GM19239 (cell line): Measurements from ENCODE around the gene NHERF2.
"Not testable (repeated sequence)": the region's sequence is repeated elsewhere in the genome, so short reads cannot be mapped to it uniquely, and the experiment has no call there.

Experiments
- DNase-seq: peaks from one replicate; pipeline ENCODE4 v3.0.0; 2011; ENCODE audit warnings: low spot score; ENCODE audit not compliant: insufficient read length
- FAIRE-seq: peaks from 2 replicates; lab custom pipeline; 2011; peaks lifted over from hg19 to GRCh38; lab: Jason Lieb, UNC

The NHERF2 gene

GRCh38 chr16:2004795-2005517, 21.7 kb upstream of the NHERF2 start:
- DNase-seq (no peak), FAIRE-seq (no peak)

GRCh38 chr16:2005646-2006045, 21.1 kb upstream of the NHERF2 start:
- no peak for DNase-seq
- FAIRE-seq: no peak

- DNase-seq (no peak), FAIRE-seq (no peak)
These were observed 20.4 kb upstream of the NHERF2 start for GRCh38 chr16:2006317-2006716.

GRCh38 chr16:2007081-2007836, 19.4 kb upstream of the NHERF2 start:
- DNase-seq: no peak
- FAIRE-seq: no peak

- DNase-seq (no peak), FAIRE-seq (no peak)
These were observed 18.6 kb upstream of the NHERF2 start for GRCh38 chr16:2008009-2008526.

DNA sequence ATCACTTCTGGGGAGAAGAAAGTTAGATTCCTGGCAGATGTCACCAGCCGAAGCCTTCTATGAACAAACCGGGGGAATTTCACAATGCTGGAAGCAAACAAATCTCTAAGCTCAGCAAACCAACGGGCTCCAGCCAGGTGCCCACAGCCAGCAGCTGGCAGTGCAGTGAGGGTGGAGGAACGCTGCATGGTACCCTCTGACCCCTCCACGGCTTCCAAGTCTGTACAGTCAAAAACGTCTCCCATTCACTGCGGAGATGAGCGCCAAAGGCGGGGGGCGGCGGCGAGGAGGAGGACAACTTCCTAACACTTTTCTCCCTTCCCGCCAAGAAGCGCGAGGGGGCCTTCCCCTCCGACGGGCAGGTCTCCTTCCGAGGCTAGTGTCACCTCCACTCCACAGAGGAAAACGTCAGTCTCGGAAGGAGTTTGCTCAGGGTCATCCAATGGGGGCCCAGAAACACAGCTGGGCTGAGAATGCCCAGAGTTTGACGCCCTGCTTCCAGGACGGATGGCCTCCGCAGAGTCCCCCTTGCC, 18.0 kb upstream of the NHERF2 start:
- DNase-seq (no peak), FAIRE-seq (no peak)

- DNase-seq: no peak
- FAIRE-seq: no peak
These were observed 17.5 kb upstream of the NHERF2 start for GRCh38 chr16:2009164-2009711.

- DNase-seq (peak; percentile 96), FAIRE-seq (peak; percentile 82)
These were observed 16.8 kb upstream of the NHERF2 start, which contains the start of gene ZNF598 for GRCh38 chr16:2009791-2010510. ZNF598 (minus strand) TSS chr16:2009821.

- DNase-seq, FAIRE-seq: not testable (repeated sequence)
These were observed 15.0 kb upstream of the NHERF2 start for GRCh38 chr16:2011726-2012125.

DNA sequence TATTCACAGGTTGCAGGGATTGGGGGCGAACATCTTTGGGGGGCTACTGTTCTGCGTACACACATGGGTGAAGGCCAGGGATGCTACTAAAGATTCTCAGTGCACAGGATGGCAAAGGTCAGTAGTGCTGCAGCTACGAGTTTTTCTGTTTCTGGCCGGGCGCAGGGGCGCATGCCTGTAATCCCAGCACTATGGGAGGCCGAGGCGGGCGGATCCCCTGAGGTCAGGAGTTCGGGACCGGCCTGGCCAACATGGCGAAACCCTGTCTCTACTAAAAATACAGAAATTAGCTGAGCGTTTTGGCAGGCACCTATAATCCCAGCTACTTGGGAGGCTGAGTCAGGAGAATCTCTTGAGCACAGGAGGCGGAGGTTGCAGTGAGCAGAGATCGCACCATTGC, 13.2 kb upstream of the NHERF2 start:
- FAIRE-seq: no peak
- DNase-seq: no peak

DNA sequence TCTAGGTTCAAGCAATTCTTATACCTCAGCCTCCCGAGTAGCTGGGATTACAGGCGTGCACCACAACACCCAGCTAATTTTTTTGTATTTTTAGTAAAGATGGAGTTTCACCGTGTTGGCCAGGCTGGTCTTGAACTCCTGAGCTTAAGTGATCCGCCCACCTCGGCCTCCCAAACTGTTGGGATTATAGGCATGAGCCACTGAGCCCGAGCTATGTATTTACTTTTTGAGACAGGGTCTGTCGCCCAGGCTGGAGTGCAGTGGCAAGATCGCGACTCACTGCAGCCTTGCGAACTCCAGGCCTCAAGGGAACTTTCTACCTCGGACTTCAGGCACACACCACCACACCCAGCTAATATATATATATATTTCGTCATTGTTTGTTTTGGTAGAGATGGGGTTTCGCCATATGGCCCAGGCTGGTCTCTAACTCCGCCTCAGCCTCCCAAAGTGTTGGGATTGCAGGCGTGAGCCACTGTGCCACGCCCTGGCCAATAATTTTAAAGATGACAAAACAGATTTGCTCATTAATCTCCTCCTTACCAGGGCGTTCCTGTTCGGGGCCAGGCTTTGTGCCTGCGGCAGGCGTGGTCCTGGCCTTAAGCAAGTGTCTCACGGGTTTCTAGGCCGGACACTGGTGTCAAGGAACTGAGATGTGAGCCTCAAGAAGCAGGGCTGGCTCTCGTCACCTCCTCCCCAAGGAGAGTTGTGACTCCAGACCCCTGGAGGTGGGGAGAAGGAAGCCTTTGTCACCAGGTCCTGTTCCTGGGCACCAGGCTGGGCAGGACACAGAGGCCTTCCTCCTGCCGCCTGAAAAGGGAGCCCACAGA, 11.4 kb upstream of the NHERF2 start:
- DNase-seq: no peak
- no peak for FAIRE-seq

DNA sequence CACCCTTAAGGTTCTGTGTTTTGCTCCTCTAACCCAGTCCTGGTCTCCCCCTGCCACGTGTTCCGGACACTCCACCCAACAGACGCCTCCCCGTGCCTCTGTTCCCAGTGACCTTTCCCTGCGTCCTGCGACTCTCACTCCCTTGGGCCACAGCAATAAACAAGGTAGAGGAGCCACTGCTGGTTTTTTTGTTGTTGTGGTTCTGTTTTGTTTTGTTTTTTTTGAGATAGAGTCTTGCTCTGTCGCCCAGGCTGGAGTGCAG, 10.8 kb upstream of the NHERF2 start:
- no peak for DNase-seq
- FAIRE-seq: no peak

DNA sequence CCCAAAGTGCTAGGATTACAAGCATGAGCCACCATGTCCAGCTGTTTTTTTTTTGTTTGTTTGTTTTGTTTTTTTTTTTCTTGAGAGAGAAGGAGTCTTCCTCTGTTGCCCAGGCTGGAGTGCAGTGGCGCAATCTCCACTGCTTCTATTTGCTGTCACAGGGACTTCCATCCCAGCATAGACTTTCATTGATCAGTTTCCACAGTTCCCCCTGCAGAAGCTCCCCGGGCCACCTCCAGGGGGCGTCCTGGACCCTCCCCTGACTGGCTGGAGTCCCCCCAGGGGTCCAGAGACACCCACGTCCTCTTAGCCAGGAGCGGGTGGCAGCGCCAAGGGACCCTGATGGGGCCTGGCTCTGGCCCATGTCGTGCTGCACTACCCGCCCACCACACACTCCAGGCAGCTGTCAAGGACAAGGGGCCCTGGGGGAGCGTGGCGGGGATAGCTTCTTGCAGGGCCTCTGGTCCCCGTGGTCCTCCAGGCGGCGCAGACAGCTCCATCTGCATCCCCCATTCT, 10.2 kb upstream of the NHERF2 start:
- DNase-seq: no peak
- FAIRE-seq: no peak

GRCh38 chr16:2019518-2019920, 7.2 kb upstream of the NHERF2 start, which contains the start of gene NPW:
NPW (plus strand) TSS chr16:2019785.
- FAIRE-seq (no peak), DNase-seq (no peak)

DNA sequence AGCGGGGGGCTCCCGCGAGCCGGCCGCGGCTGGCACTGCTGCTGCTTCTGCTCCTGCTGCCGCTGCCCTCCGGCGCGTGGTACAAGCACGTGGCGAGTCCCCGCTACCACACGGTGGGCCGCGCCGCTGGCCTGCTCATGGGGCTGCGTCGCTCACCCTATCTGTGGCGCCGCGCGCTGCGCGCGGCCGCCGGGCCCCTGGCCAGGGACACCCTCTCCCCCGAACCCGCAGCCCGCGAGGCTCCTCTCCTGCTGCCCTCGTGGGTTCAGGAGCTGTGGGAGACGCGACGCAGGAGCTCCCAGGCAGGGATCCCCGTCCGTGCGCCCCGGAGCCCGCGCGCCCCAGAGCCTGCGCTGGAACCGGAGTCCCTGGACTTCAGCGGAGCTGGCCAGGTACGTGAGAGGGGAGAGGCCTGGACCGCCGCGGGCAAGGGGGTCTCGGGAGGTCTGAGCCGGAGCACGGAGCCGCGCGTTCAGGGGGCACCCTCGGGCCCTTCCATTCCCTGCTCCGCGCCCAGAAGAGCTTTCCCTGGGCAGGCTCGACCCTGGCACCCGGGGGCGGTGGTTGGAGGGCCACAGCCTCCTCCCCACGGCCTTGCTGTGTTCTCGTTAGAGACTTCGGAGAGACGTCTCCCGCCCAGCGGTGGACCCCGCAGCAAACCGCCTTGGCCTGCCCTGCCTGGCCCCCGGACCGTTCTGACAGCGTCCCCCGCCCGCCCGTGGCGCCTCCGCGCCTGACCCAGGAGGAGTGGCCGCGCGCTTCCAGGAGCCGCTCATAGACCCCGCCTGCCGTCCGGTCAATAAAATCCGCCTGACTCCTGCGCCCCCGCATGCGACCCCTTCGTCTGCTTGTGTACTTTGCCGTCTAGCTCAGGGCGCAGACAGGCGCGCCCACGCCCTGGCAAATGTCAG, 6.5 kb upstream of the NHERF2 start:
- no peak for FAIRE-seq
- no peak for DNase-seq

GRCh38 chr16:2022723-2023091, 4.0 kb upstream of the NHERF2 start:
- DNase-seq (no peak), FAIRE-seq (no peak)

- DNase-seq (peak; percentile 100), FAIRE-seq (peak; percentile 87)
These were observed 3.3 kb upstream of the NHERF2 start for GRCh38 chr16:2023092-2024031.
